Measurements from ENCODE around the gene GUCY2C. TPM values are rescaled to one million over a fixed set of nuclear protein-coding genes. Genes with fewer than 3 reads are reported as not detected.

Gene GUCY2C
- total RNA-seq, 1 donor from 2014 or later = not detected

- H3K36me3 Mint-ChIP-seq (ENCODE audit: unreplicated experiment) = no peaks in the 10 kb centered on the region
- DNase-seq (ENCODE audit: extremely low spot score, unreplicated experiment) = no peak
- H3K27me3 Mint-ChIP-seq (ENCODE audit: unreplicated experiment) = no peaks in the 10 kb centered on the region
- peaks cover 42% of the 10 kb centered on the region for H3K9me3 Mint-ChIP-seq (ENCODE audit: unreplicated experiment)
- H3K27ac Mint-ChIP-seq (ENCODE audit: unreplicated experiment) = no peak overlapping the region
- no peak for TF ChIP-seq CTCF (IDR thresholded peaks at IDR 0.05)
- no peak overlapping the region for H3K4me3 Mint-ChIP-seq (ENCODE audit: unreplicated experiment)
- H3K4me1 Mint-ChIP-seq (ENCODE audit: unreplicated experiment) = no peaks in the 10 kb centered on the region
Observed at GRCh38 chr12:14607568-14607967, 88.8 kb downstream of the GUCY2C start.

DNA sequence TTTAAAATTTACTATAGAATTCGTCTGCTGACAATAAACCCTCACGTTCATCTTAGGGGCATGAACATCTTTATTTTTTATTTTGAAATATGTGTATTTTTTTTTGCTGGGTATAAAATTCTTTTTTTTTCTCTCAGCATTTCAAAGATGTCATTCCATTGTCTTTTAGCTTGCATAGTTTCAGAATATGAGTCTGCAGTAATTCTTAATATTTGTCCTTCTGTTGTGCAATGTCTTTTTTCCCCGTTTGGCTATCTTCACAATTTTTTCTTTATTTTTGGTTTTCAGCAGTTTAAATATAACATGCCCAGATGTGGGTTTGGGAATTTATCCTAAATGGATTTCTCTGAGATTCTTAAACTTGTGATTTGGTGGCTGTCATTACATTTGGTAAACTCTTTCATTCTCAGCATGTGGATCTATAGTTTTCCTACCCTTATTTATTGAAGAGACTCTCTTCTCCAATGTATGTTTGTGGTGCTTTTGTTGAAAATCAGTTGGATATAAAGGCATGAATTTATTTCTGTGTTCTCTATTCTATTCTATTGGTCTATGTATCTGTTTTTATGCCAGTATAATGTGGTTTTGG, 90.9 kb downstream of the GUCY2C start:
- TF ChIP-seq CTCF (IDR thresholded peaks at IDR 0.05) = no peak
- DNase-seq (ENCODE audit: extremely low spot score, unreplicated experiment) = no peak
- H3K36me3 Mint-ChIP-seq (ENCODE audit: unreplicated experiment) = no peaks in the 10 kb centered on the region
- no peaks in the 10 kb centered on the region for H3K4me1 Mint-ChIP-seq (ENCODE audit: unreplicated experiment)
- no peak overlapping the region for H3K27ac Mint-ChIP-seq (ENCODE audit: unreplicated experiment)
- no peak overlapping the region for H3K4me3 Mint-ChIP-seq (ENCODE audit: unreplicated experiment)
- H3K27me3 Mint-ChIP-seq (ENCODE audit: unreplicated experiment) = no peaks in the 10 kb centered on the region
- H3K9me3 Mint-ChIP-seq (ENCODE audit: unreplicated experiment) = peaks cover 44% of the 10 kb centered on the region

DNA sequence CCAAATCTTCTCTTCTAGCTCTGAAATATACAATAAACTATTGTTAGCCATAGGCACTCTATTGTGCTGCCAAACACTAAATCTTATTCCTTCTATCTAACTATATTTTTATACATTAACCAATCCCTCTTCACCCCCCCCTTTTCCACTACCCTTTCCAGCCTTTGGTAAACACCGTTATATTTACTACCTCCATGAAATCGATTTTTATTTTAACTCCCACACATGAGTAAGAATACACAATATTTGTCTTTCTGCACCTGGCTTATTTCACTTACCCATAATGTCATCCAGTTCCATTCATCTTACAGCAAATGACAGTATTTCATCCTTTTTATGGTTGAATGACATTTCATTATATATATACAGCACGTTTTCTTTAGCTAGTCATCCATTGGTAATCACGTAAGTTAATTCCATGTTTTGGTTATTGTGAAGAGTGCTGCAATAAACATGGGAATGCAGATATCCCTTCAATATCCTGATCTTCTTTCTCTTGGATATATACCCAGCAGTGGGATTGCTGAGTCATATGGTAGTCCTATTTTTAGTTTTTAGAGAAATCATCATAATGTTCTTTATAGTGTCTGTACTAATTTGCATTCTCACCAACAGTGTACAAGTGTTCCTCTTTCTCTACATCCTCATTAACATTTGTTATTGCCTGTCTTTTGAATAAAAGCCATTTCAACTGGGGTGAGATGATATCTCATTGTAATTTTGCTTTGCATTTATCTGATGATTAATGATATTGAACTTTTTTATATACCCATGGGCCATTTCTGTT, 94.5 kb downstream of the GUCY2C start:
- TF ChIP-seq CTCF (IDR thresholded peaks at IDR 0.05) = no peak
- Mint-ChIP-seq H3K9me3 (ENCODE audit: unreplicated experiment) (peaks cover 37% of the 10 kb centered on the region), H3K4me1 (ENCODE audit: unreplicated experiment) (no peaks in the 10 kb centered on the region), H3K27ac (ENCODE audit: unreplicated experiment) (no peak overlapping the region), H3K36me3 (ENCODE audit: unreplicated experiment) (no peaks in the 10 kb centered on the region), H3K4me3 (ENCODE audit: unreplicated experiment) (no peak overlapping the region), H3K27me3 (ENCODE audit: unreplicated experiment) (no peaks in the 10 kb centered on the region)
- DNase-seq (ENCODE audit: extremely low spot score, unreplicated experiment) = no peak

- H3K4me1 Mint-ChIP-seq (ENCODE audit: unreplicated experiment) = no peaks in the 10 kb centered on the region
- H3K27ac Mint-ChIP-seq (ENCODE audit: unreplicated experiment) = no peak overlapping the region
- TF ChIP-seq CTCF (IDR thresholded peaks at IDR 0.05) = no peak
- H3K4me3 Mint-ChIP-seq (ENCODE audit: unreplicated experiment) = no peak overlapping the region
- H3K36me3 Mint-ChIP-seq (ENCODE audit: unreplicated experiment) = no peaks in the 10 kb centered on the region
- no peak for DNase-seq (ENCODE audit: extremely low spot score, unreplicated experiment)
- H3K27me3 Mint-ChIP-seq (ENCODE audit: unreplicated experiment) = peaks cover 2% of the 10 kb centered on the region
- H3K9me3 Mint-ChIP-seq (ENCODE audit: unreplicated experiment) = peaks cover 12% of the 10 kb centered on the region
Observed at GRCh38 chr12:14597480-14597879, 98.9 kb downstream of the GUCY2C start.

DNA sequence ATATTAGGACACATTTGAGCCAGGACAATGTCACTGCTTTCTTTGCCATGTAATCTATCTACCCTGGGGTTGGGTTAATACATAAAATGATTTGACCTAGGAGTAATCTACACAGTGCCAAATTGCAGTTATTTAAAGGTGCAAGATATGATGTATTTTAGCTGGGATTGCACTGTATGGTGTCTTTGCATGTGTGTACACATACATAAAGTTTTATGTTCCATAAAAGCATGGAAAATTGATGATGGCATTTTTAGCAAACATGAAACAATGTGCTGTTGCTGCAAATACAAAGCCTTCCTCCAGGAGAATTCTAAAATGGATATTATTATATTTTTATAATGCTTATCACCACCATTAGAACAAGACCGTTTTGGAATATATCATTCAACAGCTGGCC, 104.7 kb downstream of the GUCY2C start:
- Mint-ChIP-seq H3K4me1 (ENCODE audit: unreplicated experiment) (no peaks in the 10 kb centered on the region), H3K9me3 (ENCODE audit: unreplicated experiment) (no peaks in the 10 kb centered on the region), H3K36me3 (ENCODE audit: unreplicated experiment) (no peaks in the 10 kb centered on the region), H3K27me3 (ENCODE audit: unreplicated experiment) (peaks cover 3% of the 10 kb centered on the region), H3K4me3 (ENCODE audit: unreplicated experiment) (no peak overlapping the region), H3K27ac (ENCODE audit: unreplicated experiment) (no peak overlapping the region)
- DNase-seq (ENCODE audit: extremely low spot score, unreplicated experiment) = no peak
- TF ChIP-seq CTCF (IDR thresholded peaks at IDR 0.05) = no peak

All from osteocyte (in vitro differentiated cells).